GM06990 (cell line): ENCODE results near the gene DNMT1.
"Not testable (repeated sequence)": the region's sequence is repeated elsewhere in the genome, so short reads cannot be mapped to it uniquely, and the experiment has no call there.

Experiments used
- DNase-seq: peaks from one replicate; pipeline ENCODE4 v3.0.0-alpha.2; 2011; ENCODE audit not compliant: insufficient read length; ENCODE audit errors: extremely low read depth
- H3K27me3 ChIP-seq: replicated peaks from 2 replicates; pipeline ENCODE4 v1.6.0; 2011; ENCODE audit warnings: low read length; ENCODE audit not compliant: control insufficient read depth, insufficient read depth
- H3K36me3 ChIP-seq: 2 replicates; pipeline ENCODE4 v1.5.1; 2011; ENCODE audit warnings: low read length; ENCODE audit not compliant: control insufficient read depth, insufficient read depth
- H3K4me3 ChIP-seq: replicated peaks from 2 replicates; pipeline ENCODE4 v1.5.1; 2011; ENCODE audit warnings: low read depth, mild to moderate bottlenecking, control low read depth, low read length
- CTCF ChIP-seq: IDR thresholded peaks from 2 replicates; pipeline ENCODE4 v1.5.1; 2011; ENCODE audit warnings: low read length, control low read depth, mild to moderate bottlenecking, inconsistent platforms; ENCODE audit not compliant: insufficient read depth, poor library complexity, severe bottlenecking

DNMT1 gene

GRCh38 chr19:10187315-10187714 lies 7.4 kb downstream of the DNMT1 start:
- H3K4me3 ChIP-seq: no peak overlapping the region
- no peak for DNase-seq
- peaks cover 17% of the 10 kb centered on the region for H3K36me3 ChIP-seq

GRCh38 chr19:10184636-10185035 lies 10.1 kb downstream of the DNMT1 start:
- Histone ChIP-seq H3K4me3 (no peak overlapping the region), H3K36me3 (peaks cover 17% of the 10 kb centered on the region), H3K27me3 (no peaks in the 10 kb centered on the region)
- DNase-seq: no peak
- TF ChIP-seq CTCF: no peak

More at GRCh38 chr19:10187315-10187714, 7.4 kb downstream of the DNMT1 start:
- TF ChIP-seq CTCF: no peak
- H3K27me3 ChIP-seq: no peaks in the 10 kb centered on the region

- H3K27me3 ChIP-seq: no peaks in the 10 kb centered on the region
- H3K4me3 ChIP-seq: no peak overlapping the region
- DNase-seq: no peak
- no peak for TF ChIP-seq CTCF
- H3K36me3 ChIP-seq: peaks cover 21% of the 10 kb centered on the region
Measured at GRCh38 chr19:10183926-10184325, 10.8 kb downstream of the DNMT1 start.

- no peak for TF ChIP-seq CTCF
- H3K4me3 ChIP-seq: no peak overlapping the region
- no peak for DNase-seq
- peaks cover 21% of the 10 kb centered on the region for H3K36me3 ChIP-seq
- no peaks in the 10 kb centered on the region for H3K27me3 ChIP-seq
Measured at GRCh38 chr19:10182847-10183246, 11.9 kb downstream of the DNMT1 start.

- DNase-seq: no peak
- TF ChIP-seq CTCF: no peak
- H3K36me3 ChIP-seq: peaks cover 25% of the 10 kb centered on the region
- no peaks in the 10 kb centered on the region for H3K27me3 ChIP-seq
- no peak overlapping the region for H3K4me3 ChIP-seq
Measured at GRCh38 chr19:10182076-10182475, 12.7 kb downstream of the DNMT1 start.

GRCh38 chr19:10180459-10180858 lies 14.3 kb downstream of the DNMT1 start:
- Histone ChIP-seq H3K27me3 (no peaks in the 10 kb centered on the region), H3K36me3 (peaks cover 23% of the 10 kb centered on the region), H3K4me3 (no peak overlapping the region)
- no peak for TF ChIP-seq CTCF
- DNase-seq: no peak

GRCh38 chr19:10180024-10180423 lies 14.7 kb downstream of the DNMT1 start:
- peaks cover 24% of the 10 kb centered on the region for H3K36me3 ChIP-seq
- not testable (repeated sequence) for DNase-seq, H3K27me3 ChIP-seq, H3K4me3 ChIP-seq
